Glutamatergic neuron (in vitro differentiated cells): ENCODE data around the gene OPRL1. TPM values are rescaled to one million over a fixed set of nuclear protein-coding genes. Genes with fewer than 3 reads are reported as not detected.

ENCODE experiments used
- DNase-seq: peaks from one replicate; pipeline ENCODE4 v3.0.0; 2022
- H3K27ac Mint-ChIP-seq: one replicate; pipeline ENCODE4 v1.8.0; 2020; ENCODE audit warnings: mild to moderate bottlenecking, mixed read lengths, inconsistent platforms; ENCODE audit not compliant: unreplicated experiment
- H3K27me3 Mint-ChIP-seq: one replicate; pipeline ENCODE4 v1.8.0; 2020; ENCODE audit warnings: mild to moderate bottlenecking, moderate library complexity, mixed read lengths, inconsistent platforms; ENCODE audit not compliant: unreplicated experiment
- H3K36me3 Mint-ChIP-seq: one replicate; pipeline ENCODE4 v1.8.0; 2020; ENCODE audit warnings: mild to moderate bottlenecking, mixed read lengths, inconsistent platforms; ENCODE audit not compliant: unreplicated experiment
- H3K4me1 Mint-ChIP-seq: one replicate; pipeline ENCODE4 v1.8.0; 2020; ENCODE audit warnings: mild to moderate bottlenecking, low read depth, mixed read lengths, inconsistent platforms; ENCODE audit not compliant: unreplicated experiment
- H3K4me3 Mint-ChIP-seq: one replicate; pipeline ENCODE4 v1.8.0; 2020; ENCODE audit warnings: mild to moderate bottlenecking, mixed read lengths, inconsistent platforms; ENCODE audit not compliant: unreplicated experiment
- H3K9me3 Mint-ChIP-seq: one replicate; pipeline ENCODE4 v1.8.0; 2020; ENCODE audit warnings: mild to moderate bottlenecking, moderate library complexity, mixed read lengths, inconsistent platforms; ENCODE audit not compliant: unreplicated experiment
- CTCF ChIP-seq: fragments of 200-600 bp; sonication (generic); IDR thresholded peaks from one replicate; pipeline ENCODE4 v1.5.0; 2021; ENCODE audit not compliant: partially characterized antibody, unreplicated experiment
- total RNA-seq: library from RNA; stranded (reverse); fragmentation: NEBNext Ultra II Directional; extraction: Animal tissue kit (Norgen Biotek cat#: 25700); gene quantifications from one replicate; pipeline ENCODE4 v1.2.1, GENCODE V29; 2021; ENCODE audit not compliant: unreplicated experiment

The OPRL1 gene
- total RNA-seq, 1 donor from 2014 or later, result 2.9 TPM

GRCh38 chr20:64103871-64104666, 24.2 kb downstream of the OPRL1 start:
- Mint-ChIP-seq H3K9me3 (peaks cover 9% of the 10 kb centered on the region), H3K27ac (no peak overlapping the region), H3K4me1 (peaks cover 7% of the 10 kb centered on the region), H3K36me3 (no peaks in the 10 kb centered on the region), H3K27me3 (peaks cover 21% of the 10 kb centered on the region), H3K4me3 (no peak overlapping the region)
- TF ChIP-seq CTCF, result no peak
- peak; percentile 4 for DNase-seq

- Mint-ChIP-seq H3K4me3 (no peak overlapping the region), H3K9me3 (peaks cover 9% of the 10 kb centered on the region), H3K36me3 (no peaks in the 10 kb centered on the region), H3K4me1 (peaks cover 7% of the 10 kb centered on the region), H3K27me3 (peaks cover 21% of the 10 kb centered on the region), H3K27ac (no peak overlapping the region)
- peak; percentile 15 for DNase-seq
- TF ChIP-seq CTCF, result no peak
These were observed 25.0 kb downstream of the OPRL1 start for GRCh38 chr20:64104667-64105451.

GRCh38 chr20:64105846-64106434, 26.1 kb downstream of the OPRL1 start:
- H3K27me3 Mint-ChIP-seq, result peaks cover 20% of the 10 kb centered on the region
- no peaks in the 10 kb centered on the region for H3K36me3 Mint-ChIP-seq
- DNase-seq, result peak; percentile 7
- peaks cover 9% of the 10 kb centered on the region for H3K9me3 Mint-ChIP-seq
- peaks cover 7% of the 10 kb centered on the region for H3K4me1 Mint-ChIP-seq
- H3K27ac Mint-ChIP-seq, result no peak overlapping the region
- no peak for TF ChIP-seq CTCF
- no peak overlapping the region for H3K4me3 Mint-ChIP-seq

DNA sequence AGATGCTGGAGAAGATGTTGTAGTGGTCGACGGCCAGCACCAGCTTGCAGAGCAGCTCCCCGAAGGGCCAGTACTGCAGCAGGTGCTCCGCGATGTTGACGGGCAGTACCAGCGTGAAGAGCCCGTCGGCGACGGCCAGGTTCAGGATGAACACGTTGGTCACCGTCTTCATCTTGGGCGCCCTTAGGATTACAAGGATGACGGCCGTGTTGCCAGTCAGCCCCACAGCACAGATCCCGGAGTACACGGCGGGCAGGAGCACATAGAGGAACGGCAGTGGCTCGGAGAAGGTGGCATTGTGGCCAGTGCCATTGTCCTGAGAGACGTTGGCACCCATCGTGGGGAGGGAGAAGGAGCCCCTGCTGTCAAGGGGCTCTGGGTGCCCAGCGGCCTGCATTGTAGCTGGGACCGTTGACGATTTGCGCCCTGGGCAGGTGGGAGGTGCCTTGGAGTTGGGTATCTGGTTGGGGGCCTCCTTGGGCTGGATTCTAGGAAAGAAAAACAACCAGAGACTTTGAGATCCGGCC, 26.6 kb downstream of the OPRL1 start:
- H3K4me1 Mint-ChIP-seq, result peaks cover 4% of the 10 kb centered on the region
- H3K36me3 Mint-ChIP-seq, result no peaks in the 10 kb centered on the region
- peaks cover 15% of the 10 kb centered on the region for H3K27me3 Mint-ChIP-seq
- H3K9me3 Mint-ChIP-seq, result peaks cover 12% of the 10 kb centered on the region
- no peak for TF ChIP-seq CTCF
- no peak overlapping the region for H3K27ac Mint-ChIP-seq
- peak; percentile 11 for DNase-seq
- no peak overlapping the region for H3K4me3 Mint-ChIP-seq
